Stimulated activated CD4-positive, alpha-beta T cell treated with anti-CD3 and anti-CD28 coated beads, Interleukin-4, amount 100 ng/mL, for 1 hour (primary cell): ENCODE measurements around the gene P2RY2.
"Not testable (repeated sequence)": the region's sequence is repeated elsewhere in the genome, so short reads cannot be mapped to it uniquely, and the experiment has no call there.

Experiments used
- DNase-seq: peaks from one replicate; pipeline ENCODE4 v3.0.0-alpha.2; 2020

Gene P2RY2

GRCh38 chr11:73229896-73230875 is 12.1 kb downstream of the P2RY2 start:
- DNase-seq, result no peak

GRCh38 chr11:73230931-73231330 is 12.8 kb downstream of the P2RY2 start:
- no peak for DNase-seq

DNA sequence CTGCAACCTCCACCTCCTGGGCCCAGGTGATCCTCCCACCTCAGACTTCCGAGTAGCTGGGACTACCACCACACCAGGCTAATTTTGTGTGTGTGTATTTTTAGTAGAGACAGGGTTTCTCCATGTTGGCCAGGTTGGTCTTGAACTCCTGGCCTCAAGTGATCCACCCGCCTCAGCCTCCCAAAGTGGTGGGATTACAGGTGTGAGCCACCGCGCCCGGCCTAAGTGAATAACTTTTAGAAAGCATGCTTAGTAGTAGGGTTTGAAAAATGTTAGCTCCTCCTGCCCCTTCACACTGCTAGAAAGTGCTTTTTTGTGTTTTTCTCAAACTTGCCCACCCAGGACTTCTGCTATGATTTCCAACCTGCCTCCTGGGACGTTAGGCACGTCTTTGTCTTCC is 14.4 kb downstream of the P2RY2 start:
- DNase-seq, result not testable (repeated sequence)

GRCh38 chr11:73233211-73233610 is 15.1 kb downstream of the P2RY2 start:
- DNase-seq, result no peak

DNA sequence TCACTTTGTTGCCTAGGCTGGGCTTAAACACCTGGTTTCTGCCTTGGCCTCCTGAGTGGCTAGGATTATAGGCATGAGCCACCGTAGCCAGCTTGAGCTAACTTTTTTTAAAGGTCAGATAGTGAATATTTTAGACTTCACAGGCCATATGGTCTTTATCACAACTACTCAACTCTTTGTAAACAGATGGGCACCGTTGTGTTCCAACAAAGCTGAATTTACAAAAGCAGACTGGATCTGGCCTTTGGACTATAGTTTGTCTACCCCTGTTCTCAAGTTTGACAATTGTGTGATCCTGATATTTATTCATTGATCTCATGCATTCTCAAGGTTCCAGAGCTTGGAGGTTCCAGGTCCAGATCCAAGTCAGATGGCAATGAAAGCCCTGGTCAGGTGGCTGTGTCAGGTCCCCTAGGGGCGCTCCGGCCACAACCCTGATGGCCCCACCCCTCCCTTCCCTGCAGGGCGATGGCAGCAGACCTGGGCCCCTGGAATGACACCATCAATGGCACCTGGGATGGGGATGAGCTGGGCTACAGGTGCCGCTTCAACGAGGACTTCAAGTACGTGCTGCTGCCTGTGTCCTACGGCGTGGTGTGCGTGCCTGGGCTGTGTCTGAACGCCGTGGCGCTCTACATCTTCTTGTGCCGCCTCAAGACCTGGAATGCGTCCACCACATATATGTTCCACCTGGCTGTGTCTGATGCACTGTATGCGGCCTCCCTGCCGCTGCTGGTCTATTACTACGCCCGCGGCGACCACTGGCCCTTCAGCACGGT is 15.8 kb downstream of the P2RY2 start:
- DNase-seq, result no peak

- no peak for DNase-seq
These were observed 16.5 kb downstream of the P2RY2 start for GRCh38 chr11:73234471-73235181.

GRCh38 chr11:73235236-73235786 is 17.2 kb downstream of the P2RY2 start:
- no peak for DNase-seq

DNA sequence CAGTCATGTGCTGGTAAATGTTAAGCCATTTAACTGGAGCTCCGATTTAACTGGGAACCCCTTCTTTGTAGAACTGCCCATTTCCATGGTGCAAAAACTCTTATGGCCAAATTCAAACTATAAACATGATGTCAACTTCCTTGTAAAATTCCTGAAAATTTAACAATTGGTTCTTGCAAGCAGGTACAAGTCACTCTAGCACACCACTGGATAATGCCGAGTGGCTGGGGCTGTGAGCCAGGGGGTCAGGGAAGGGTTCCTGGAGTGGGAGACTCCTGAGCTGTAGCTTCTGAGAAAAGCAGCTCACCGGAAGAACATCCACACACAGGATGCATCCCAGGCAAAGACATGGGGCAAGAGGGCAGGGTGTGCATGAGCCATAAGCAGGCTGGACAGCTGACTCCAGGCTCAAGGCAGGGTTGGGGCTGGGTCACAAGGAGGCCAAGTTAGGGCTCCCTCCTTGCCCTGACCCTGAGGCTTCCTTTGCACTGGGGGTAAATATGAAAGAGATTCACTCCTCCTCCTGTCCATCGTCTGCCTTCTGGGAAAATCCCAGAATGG is 18.2 kb downstream of the P2RY2 start:
- no peak for DNase-seq

- DNase-seq, result no peak
These were observed 18.8 kb downstream of the P2RY2 start for GRCh38 chr11:73236854-73237253.

DNA sequence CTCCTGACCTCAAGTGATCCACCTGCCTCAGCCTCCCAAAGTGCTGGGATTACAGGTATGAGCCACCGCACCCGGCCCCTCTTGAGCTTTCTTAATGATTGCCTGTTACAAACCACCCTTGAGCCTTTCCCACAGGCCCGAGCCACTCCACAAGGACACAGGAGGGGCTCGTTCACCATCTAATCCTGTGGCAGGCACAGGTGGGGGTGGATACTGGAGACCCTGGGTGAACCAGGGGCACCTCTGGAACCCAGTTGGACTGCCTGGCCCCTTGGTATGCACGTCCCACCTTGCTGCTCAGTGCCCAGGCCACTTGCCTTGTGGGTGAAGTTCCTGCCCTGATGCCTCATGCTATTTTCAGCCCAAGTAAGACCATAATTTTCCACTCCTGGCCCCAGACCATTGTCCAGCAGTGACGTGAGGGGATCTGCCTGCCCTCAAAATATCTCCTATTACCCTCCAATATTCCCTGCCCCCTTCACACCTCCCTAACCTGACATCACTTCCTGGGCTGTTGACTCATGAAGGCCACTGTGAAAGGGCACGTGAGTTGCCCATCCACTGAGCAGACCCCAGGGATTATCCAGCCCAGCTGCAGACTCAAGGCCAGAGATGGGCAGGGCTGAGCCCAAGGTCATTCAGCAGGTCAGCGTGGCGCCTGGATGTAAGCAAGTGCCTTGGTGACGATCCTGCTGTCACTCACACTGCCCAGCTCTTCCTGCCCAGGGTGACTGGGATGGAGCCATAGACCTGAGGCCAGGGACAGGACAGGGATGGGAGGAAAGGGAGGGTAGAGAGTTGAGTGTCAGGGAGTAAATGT is 19.6 kb downstream of the P2RY2 start:
- DNase-seq, result no peak

- DNase-seq, result no peak
These were observed 21.0 kb downstream of the P2RY2 start for GRCh38 chr11:73239111-73239521.

DNA sequence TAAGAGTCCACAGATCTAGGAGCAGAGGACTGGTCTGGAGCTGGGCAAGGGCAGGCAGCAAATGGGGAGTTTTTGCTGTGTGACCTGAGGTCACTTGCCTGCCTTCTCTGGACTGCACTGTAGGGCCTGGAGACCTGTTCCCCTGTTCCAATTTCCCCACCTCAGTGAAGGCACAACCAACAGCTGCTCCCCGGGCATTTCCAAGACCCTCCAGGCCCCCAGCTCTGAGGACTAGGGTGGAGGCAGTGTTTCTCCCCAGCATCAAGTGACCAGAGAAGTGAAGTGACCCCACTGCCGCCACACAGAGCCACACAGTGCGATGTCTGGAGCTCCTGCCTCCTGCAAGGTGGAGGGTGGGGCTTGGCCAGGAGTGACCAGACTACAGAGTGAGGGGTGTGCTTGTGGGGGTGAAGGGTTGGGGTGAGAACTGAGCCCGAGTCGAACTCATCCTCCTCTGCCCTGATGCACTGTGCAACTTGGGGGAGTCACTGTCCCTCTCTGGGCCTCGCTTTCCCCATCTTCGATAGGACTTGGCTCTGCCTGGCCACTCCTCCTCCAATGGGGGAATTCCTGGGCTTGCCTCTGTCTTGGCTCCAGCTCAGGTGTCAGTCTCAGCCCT is 21.6 kb downstream of the P2RY2 start:
- DNase-seq, result no peak

GRCh38 chr11:73240190-73240781 is 22.2 kb downstream of the P2RY2 start:
- no peak for DNase-seq

DNA sequence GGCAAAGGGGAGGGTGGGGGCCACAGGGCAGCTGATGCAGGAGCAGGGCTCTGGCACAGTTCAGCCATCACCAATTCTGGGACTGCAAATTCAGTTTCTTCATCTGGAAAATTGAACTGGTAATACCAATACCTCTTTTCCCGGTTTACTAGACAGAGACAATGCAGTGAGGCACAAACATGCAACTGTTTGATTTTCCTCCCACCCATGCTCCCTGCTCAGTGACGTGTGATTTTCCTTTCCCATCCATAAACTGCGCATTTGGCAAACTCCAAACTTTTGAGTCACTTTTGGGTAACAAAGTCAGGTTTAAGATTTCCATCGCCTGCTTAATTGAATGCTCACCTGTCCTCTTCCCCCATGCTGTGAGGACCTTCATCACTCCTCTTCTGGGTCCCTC is 23.2 kb downstream of the P2RY2 start:
- no peak for DNase-seq

GRCh38 chr11:73242251-73243092 is 24.4 kb downstream of the P2RY2 start:
- DNase-seq, result peak; percentile 74

DNA sequence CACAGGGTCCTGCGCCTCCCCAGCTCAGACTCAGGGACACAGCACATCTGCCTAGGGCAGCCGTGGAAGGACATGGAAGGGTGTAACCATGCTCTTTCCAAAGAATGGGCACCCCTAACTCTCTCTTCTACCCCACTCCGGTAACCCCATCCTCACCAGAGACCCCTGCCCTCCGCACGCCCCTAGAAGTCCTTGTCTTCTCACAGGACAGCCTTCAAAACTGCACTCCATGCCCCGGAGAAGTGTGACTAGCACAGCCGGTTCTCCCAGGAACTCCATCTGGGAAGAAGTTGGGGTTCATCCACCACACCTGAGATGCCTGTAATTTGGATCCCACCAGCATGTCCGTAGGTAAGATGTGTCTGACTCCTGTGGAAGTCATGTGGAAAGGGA is 25.0 kb downstream of the P2RY2 start:
- no peak for DNase-seq

GRCh38 chr11:73244589-73245240 is 26.6 kb downstream of the P2RY2 start:
- no peak for DNase-seq

DNA sequence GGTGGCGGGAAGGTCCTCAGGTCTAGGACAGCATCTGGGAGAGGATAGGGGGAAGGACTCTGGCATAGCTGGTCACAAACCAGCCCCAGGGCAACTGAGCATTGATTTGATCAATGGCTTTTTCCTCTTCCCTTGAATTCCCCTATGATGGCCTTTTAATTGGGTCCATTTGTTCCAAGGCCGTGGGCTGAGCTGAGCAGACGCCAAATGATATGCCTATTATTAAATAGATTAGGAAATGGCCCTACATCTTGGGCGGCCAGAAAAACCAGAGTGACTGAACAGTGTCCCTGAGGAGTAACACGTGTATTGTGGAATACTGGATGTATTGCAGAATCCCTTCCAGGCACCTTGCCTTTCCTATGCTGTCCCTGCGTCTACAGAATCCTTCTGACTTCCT is 27.4 kb downstream of the P2RY2 start:
- no peak for DNase-seq

DNA sequence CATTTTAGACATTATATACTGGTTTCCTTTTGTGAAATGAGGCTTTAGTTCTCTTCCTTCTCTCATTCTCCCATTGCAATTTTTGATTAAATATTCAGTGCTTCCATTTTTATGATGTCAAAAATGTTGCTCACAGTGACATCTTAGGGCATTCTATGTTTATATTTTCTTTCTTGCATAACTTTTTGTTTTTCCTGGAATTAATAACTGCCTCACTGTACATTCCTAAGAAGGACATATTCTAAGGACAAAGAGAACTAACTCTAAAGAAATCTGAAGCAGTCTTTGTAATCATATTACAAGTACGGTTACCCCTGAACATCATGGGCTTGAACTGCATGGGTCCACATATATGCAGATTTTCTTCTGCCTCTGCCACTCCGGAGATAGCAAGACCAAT is 28.2 kb downstream of the P2RY2 start:
- DNase-seq, result no peak
